NOMO-1 treated with dmso at 0.1 percent for 144 hours (cell line): ENCODE measurements around the gene NGFR.

ENCODE experiments used
- DNase-seq: peaks from one replicate; lab custom pipeline; 2025; ENCODE audit not compliant: unreplicated experiment; lab: John Stamatoyannopoulos, UW

Gene NGFR

DNA sequence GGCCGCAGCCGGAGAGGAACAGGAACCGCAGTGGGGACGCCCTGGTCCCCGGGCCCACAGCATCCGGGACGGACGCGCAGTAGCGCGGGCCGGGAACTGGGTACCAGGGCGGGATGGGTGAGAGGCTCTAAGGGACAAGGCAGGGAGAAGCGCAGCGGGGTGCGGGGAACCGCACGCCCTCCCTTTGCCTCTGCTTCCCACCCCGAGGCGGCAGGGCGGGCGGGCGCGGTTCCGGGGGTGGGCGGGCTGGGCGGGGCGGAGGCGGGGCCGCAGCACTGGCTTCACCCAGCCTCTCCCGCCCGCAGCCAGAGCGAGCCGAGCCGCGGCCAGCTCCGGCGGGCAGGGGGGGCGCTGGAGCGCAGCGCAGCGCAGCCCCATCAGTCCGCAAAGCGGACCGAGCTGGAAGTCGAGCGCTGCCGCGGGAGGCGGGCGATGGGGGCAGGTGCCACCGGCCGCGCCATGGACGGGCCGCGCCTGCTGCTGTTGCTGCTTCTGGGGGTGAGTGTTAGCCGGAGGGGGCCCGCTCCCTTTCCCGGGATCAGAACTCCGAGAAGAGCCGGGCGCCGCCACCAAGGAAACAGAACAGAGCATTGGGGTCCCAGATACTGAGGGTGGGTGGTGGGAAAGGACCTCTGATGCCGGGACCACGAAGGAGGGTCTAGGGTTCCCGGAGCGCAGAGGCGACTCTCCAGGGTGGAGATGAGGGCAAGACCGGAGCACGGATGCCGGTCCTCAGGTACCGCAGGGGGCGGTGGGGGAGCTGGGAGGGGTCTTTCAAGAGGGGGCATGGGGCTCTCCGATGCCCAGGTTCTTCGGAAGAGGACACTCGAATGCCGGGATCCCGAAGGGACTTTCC, at the start of gene NGFR:
Gene NGFR, plus strand, starts transcription at position 308 of the 856 bp plus-strand sequence. Its CDS starts 125 bp downstream, at position 433.
- DNase-seq, result no peak

DNA sequence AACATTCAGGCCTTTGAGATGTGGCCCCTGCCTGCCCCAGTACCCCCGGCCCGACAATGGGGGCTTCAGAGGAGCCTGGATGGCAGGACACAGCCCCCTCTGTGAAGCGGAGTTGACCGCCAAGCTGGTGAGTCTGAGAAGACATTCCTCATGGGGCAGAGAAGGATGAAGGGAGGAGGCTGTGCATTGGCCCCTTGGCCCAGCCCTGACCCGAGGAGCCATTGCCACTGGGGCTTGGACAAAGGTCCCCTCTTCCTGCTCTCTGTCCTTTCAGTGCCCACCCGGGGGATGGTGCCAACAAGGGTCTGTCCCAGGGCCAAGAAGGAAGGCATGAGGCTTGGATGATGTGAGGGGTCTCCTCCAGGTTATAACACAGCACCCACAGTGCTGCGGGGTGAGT, 49.5 kb upstream of the NGFR start:
- DNase-seq, result no peak

GRCh38 chr17:49447628-49448302, 47.3 kb upstream of the NGFR start:
- DNase-seq, result no peak

- no peak for DNase-seq
Measured at GRCh38 chr17:49450181-49450580, 44.9 kb upstream of the NGFR start.

GRCh38 chr17:49450735-49451134, 44.4 kb upstream of the NGFR start:
- no peak for DNase-seq

DNA sequence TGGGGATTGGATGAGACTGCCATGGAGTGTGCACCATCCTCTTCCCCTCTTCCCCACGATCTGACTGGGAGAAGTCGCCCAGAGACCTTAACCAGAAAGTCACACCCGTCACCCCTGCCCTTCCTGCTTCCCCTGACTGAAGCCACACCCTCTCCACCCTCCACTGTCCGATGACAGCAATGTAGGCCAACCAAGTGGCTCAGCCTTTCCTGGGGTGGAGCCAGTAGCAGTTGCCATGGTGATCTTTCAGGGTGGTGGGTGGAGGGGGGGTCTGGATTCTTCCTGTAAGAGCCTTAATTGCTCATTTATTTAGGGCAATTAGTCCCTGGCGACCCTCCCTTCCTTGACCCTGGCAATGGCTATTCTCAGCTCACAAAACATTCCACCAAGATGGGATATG, 42.9 kb upstream of the NGFR start:
- no peak for DNase-seq

GRCh38 chr17:49452661-49453060, 42.4 kb upstream of the NGFR start:
- DNase-seq, result no peak

- DNase-seq, result no peak
Measured at GRCh38 chr17:49454050-49454449, 41.0 kb upstream of the NGFR start.

- DNase-seq, result no peak
Measured at GRCh38 chr17:49455272-49455861, 39.7 kb upstream of the NGFR start.

DNA sequence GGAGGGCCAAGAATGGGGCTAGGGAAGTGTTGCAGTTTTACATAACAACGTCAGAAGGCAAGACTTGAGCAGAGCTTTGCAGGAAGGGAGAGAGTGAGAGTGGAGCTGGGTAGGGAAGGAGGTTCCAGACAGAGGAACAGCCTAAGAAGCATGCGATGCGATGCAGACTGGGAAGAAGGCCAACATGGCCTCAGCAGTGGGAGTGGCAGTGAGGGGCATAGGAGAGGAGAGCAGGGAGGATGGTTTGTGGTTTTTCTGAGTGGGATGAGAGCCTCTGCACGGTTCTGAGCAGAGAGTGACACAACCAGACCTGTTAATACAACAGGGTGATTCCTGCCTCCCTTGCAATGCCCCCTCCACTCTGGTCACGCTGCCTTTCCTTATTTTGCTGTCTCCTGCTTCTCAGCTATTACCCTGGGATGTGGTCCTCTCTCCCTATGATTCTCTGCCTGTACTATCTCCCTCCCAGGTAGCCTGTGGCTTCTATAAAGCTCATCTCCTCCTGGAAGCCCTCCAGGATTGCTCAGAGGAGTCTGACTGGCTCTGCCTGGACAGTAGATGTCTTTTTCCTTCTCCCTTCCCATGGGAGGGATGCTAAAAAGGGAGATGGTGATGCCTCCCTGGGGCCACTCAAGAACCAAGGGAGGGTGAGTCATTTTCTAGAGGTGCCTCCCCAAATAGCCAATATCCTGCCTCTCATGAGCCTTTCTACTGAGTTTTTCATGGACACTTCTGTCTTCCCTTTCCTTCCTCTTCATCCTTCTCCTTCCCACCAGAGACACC, 38.7 kb upstream of the NGFR start:
- no peak for DNase-seq

- no peak for DNase-seq
Measured at GRCh38 chr17:49457564-49458535, 37.2 kb upstream of the NGFR start.

GRCh38 chr17:49459401-49459984, 35.6 kb upstream of the NGFR start:
- DNase-seq, result no peak

DNA sequence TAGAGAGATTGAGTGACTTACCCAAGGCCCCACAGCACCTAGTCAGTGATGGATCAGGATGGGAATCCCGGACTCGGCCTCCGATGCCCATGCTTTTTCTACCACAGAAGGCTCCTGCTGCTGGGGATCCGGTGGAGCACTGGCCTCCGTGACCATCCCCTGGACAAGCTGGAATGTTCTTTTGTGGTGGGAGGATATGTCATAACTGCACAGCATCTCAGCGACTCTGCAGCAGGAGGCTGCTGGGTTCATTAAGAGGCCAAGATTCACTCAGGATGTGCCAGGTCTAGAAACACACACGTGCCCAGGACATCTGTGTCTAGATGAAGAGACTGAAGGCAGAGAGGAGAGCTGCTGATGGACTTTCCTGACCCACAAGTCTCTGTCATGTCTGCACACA, 34.7 kb upstream of the NGFR start:
- no peak for DNase-seq

DNA sequence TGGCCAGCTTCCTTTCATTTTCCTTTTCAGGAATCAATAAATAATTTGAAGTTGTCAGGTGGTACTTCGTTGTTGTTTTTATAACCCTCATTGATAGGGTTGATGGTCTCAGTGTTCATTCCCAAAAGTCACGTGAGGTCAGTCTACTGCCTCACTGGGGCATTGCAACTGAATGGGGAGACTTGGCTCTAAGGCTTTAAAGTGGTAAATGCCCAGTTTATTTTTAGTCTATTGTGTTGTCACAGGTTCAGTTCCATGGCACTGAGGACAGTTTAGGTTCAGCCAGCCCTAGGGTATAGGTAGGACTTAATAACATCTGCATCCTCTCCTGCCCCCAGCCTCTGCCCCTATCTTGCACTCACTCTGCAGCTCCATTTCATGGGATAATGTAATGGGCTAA, 33.5 kb upstream of the NGFR start:
- no peak for DNase-seq

DNA sequence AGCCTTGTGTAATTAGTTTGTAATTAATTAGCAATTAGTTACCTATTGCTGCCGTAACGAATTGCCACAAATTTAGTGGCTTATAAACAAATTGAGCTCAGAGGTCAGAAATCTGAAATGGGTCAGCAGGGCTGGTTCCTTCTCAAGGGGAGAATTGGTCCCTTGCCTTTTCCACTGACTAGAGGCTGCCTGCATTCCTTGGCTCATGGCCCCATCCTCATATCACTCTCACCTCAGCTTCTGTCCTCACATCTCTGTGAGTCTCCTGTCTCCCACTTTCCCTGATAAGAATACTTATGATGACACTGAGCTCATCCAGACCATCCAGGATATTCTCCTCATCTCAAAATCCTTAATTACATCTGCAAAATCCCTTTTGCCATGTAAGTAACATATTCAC, 31.0 kb upstream of the NGFR start:
- no peak for DNase-seq

- no peak for DNase-seq
Measured at GRCh38 chr17:49465331-49465903, 29.7 kb upstream of the NGFR start.

DNA sequence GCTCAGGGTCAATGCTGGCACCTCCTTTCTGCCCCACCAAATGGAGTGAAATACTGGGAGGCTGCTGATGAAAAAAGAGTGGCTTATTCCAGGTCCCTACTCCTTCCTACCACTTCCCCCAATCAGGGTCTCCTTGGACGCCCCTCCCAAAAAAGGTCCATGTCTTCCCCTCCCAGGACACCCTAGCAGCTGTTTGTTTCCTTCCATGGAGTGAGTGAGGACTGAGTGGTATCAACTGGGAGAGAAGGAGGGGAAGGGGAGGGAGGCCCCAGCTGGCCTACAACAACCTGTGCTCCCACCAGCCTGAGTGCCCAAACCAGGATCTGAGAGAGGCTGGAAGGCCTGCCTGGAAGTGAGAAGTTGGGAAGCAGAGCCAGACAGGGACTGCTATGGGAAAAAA, 28.7 kb upstream of the NGFR start:
- no peak for DNase-seq

DNA sequence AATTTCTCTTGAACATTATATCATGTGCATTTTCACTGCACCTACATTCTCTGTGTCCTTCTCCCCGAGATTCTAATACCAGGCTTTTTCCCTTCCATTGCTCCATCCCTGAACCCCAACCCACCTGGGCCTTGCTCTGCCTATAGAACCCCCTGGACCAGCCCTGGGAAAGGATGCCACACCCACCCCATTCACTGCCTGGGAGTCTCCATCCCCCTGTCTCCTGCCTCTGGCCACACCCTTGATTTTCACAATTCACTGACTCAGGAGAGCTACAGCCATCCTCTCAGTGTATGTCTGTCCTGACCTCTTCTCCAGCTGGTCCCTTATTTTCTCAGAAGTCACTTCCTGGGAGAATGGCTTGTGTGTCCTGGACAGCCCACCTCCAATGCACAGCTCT, 27.9 kb upstream of the NGFR start:
- no peak for DNase-seq

GRCh38 chr17:49468811-49469385, 26.2 kb upstream of the NGFR start:
- no peak for DNase-seq
